GM12878 (cell line): ENCODE data around the gene MT1G. TPM values are rescaled to one million over a fixed set of nuclear protein-coding genes. Genes with fewer than 3 reads are reported as not detected.

Source experiments
- ATAC-seq: fragments of 200-7000 bp; cut with Tn5 transposase; 3 replicates; pipeline ENCODE4 v1.9.1; 2020; ENCODE audit warnings: mild to moderate bottlenecking, moderate library complexity
- BruUV-seq: library from RNA; stranded (reverse); fragments of 400-500 nt; replicated peaks from 2 replicates; lab custom pipeline; 2021; lab: Mats Ljungman, UMichigan
- CTCF ChIA-PET: fragments of 300-600 bp; sonication (Branson Sonifier 250); formaldehyde crosslinking; extraction: SDS; loops from one replicate; lab custom pipeline; 2021; ENCODE audit warnings: inconsistent platforms; lab: Yijun Ruan, JAX
- POLR2A ChIA-PET: fragments of 350-600 bp; formaldehyde crosslinking; extraction: SDS; loops from one replicate; lab custom pipeline; 2021; ENCODE audit warnings: inconsistent platforms; lab: Charles Lee
- RAD21 ChIA-PET: fragments of 300-600 bp; sonication (Branson Sonifier 250); formaldehyde crosslinking; loops from one replicate; lab custom pipeline; 2023; ENCODE audit warnings: antibody characterized with exemption; ENCODE audit not compliant: unreplicated experiment; lab: Charles Lee
- SMC1A ChIA-PET: fragments of 300-600 bp; sonication (Branson Sonifier 250); formaldehyde crosslinking; loops from one replicate; lab custom pipeline; 2023; ENCODE audit not compliant: unreplicated experiment, uncharacterized antibody; lab: Charles Lee
- DNase-seq: peaks from one replicate; pipeline ENCODE4 v3.0.0-alpha.2; 2011; ENCODE audit warnings: low read depth, low spot score
- FAIRE-seq: peaks from 3 replicates; lab custom pipeline; 2011; peaks lifted over from hg19 to GRCh38; lab: Jason Lieb, UNC
- H2AFZ ChIP-seq: 2 replicates; pipeline ENCODE4 v1.6.0; 2011; ENCODE audit warnings: low read depth, low read length, control low read depth; ENCODE audit not compliant: control insufficient read depth
- H3K27ac ChIP-seq: 2 replicates; pipeline ENCODE4 v1.5.1; 2011; ENCODE audit warnings: control low read depth; ENCODE audit not compliant: control insufficient read depth, insufficient read depth
- H3K27me3 ChIP-seq, 2 experiments: replicated peaks in 1 of 2; 2 replicates each; pipeline versions ENCODE4 v1.6.0 to v1.6.1; 2011; ENCODE audit warnings: low read length in 1 of 2; ENCODE audit not compliant: control insufficient read depth in 2 of 2, insufficient read depth in 2 of 2
- H3K36me3 ChIP-seq, 2 experiments: 2 replicates each; pipeline ENCODE4 v1.5.1; 2011; ENCODE audit warnings: low read length in 1 of 2; ENCODE audit not compliant: control insufficient read depth in 2 of 2, insufficient read depth in 2 of 2
- H3K4me1 ChIP-seq: 2 replicates; pipeline ENCODE4 v1.6.1; 2011; ENCODE audit warnings: mild to moderate bottlenecking, low read length, moderate library complexity, mixed read lengths; ENCODE audit not compliant: control insufficient read depth, insufficient read depth
- H3K4me2 ChIP-seq: 2 replicates; pipeline ENCODE4 v1.6.0; 2011; ENCODE audit warnings: control low read depth; ENCODE audit not compliant: control insufficient read depth, insufficient read depth
- H3K4me3 ChIP-seq: fragments of 200-600 bp; sonication (generic); 2 replicates; pipeline ENCODE4 v1.5.1; 2016
- H3K79me2 ChIP-seq: 2 replicates; pipeline ENCODE4 v1.6.0; 2011; ENCODE audit warnings: low read length; ENCODE audit not compliant: control insufficient read depth, insufficient read depth
- H3K9ac ChIP-seq: 2 replicates; pipeline ENCODE4 v1.8.0; 2011; ENCODE audit warnings: low read length, control low read depth, mixed read lengths; ENCODE audit not compliant: control insufficient read depth, insufficient read depth
- H3K9me3 ChIP-seq: replicated peaks from 3 replicates; pipeline ENCODE4 v1.5.1; 2011; ENCODE audit warnings: mild to moderate bottlenecking, low read length; ENCODE audit not compliant: control insufficient read depth, insufficient read depth
- H4K20me1 ChIP-seq: 2 replicates; pipeline ENCODE4 v1.6.0; 2011; ENCODE audit not compliant: control insufficient read depth, insufficient read depth
- BACH1 ChIP-seq: fragments of 450-650 bp; IDR thresholded peaks from 2 replicates; pipeline ENCODE4 v1.6.1; 2017; ENCODE audit warnings: mild to moderate bottlenecking, borderline replicate concordance
- CREB1 ChIP-seq: IDR thresholded peaks from 2 replicates; pipeline ENCODE4 v1.6.1; 2012; ENCODE audit warnings: low read depth, mild to moderate bottlenecking, inconsistent platforms
- CREM ChIP-seq: IDR thresholded peaks from 2 replicates; pipeline ENCODE4 v1.6.1; 2014; ENCODE audit warnings: antibody characterized with exemption, low read depth
- EED ChIP-seq: sonication (generic); IDR thresholded peaks from 2 replicates; pipeline ENCODE4 v1.6.1; 2016; ENCODE audit warnings: antibody characterized with exemption, low read depth
- GATAD2B ChIP-seq: fragments of 450-650 bp; conservative IDR thresholded peaks from 2 replicates; pipeline ENCODE4 v1.6.1; 2017; ENCODE audit warnings: low read depth, mild to moderate bottlenecking, moderate library complexity
- IRF5 ChIP-seq: fragments of 450-650 bp; IDR thresholded peaks from 2 replicates; pipeline ENCODE4 v1.6.1; 2017; ENCODE audit warnings: borderline replicate concordance
- MEF2B ChIP-seq: fragments of 450-650 bp; IDR thresholded peaks from 2 replicates; pipeline ENCODE4 v1.6.1; 2018; ENCODE audit warnings: mild to moderate bottlenecking, moderate library complexity; ENCODE audit not compliant: partially characterized antibody, poor library complexity, severe bottlenecking
- NBN ChIP-seq: fragments of 450-650 bp; IDR thresholded peaks from 2 replicates; pipeline ENCODE4 v1.6.1; 2016
- RUNX3 ChIP-seq: IDR thresholded peaks from 2 replicates; pipeline ENCODE4 v1.6.1; 2012; ENCODE audit warnings: low read length, inconsistent platforms
- SREBF2 ChIP-seq: IDR thresholded peaks from 2 replicates; pipeline ENCODE4 v1.6.1; 2012; ENCODE audit warnings: mild to moderate bottlenecking, low read length
- ZBED1 ChIP-seq: IDR thresholded peaks from 2 replicates; pipeline ENCODE4 v1.6.1; 2016; ENCODE audit warnings: borderline replicate concordance
- ZNF207 ChIP-seq: fragments of 450-650 bp; IDR thresholded peaks from 2 replicates; pipeline ENCODE4 v1.6.1; 2014; ENCODE audit warnings: antibody characterized with exemption, mild to moderate bottlenecking, borderline replicate concordance
- WGBS: methylation state at CpG from one replicate; pipeline ENCODE4 v1.1.6; 2016; ENCODE audit warnings: low lambda C conversion rate; ENCODE audit not compliant: insufficient replicate concordance, insufficient coverage; ENCODE audit errors: missing lambda C conversion rate; 5-methylcytosine and 5-hydroxymethylcytosine counted together
- in situ Hi-C: fragments of 300-500 bp; cut with MboI; formaldehyde crosslinking; loops from 9 replicates; pipeline ENCODE4 v1.14.3; 2018; ENCODE audit warnings: mixed read lengths
- intact Hi-C: fragments of 100-400 bp; cut with micrococcal nuclease; formaldehyde crosslinking; loops from one replicate; pipeline ENCODE4 v1.14.2; 2022; ENCODE audit not compliant: unreplicated experiment
- polyA plus RNA-seq, 11 experiments: library from polyadenylated mRNA; depleted of rRNA in 4 of 11; unstranded in 6 of 11; stranded (reverse) in 5 of 11; fragments of >200 nt; fragmentation: Nextera tagmentation in 4 of 11; fragmentation: Illumina TruSeq in 1 of 11; extraction: Ambion mirVana in 4 of 11; extraction: Trizol in 1 of 11; gene quantifications; 1 replicate in 1 of 11; 2 replicates in 10 of 11; pipeline versions ENCODE4 v1.2.1 to v1.2.3, GENCODE V29; 2011 to 2016; ENCODE audit warnings: inconsistent platforms in 2 of 11, missing spikeins in 2 of 11, low read depth in 1 of 11
- total RNA-seq, 4 experiments: library from RNA; depleted of rRNA in 3 of 4; stranded (reverse); fragments of >200 nt in 3 of 4; fragmentation: Illumina TruSeq in 1 of 4; extraction: Trizol in 1 of 4; gene quantifications; 2 replicates each; pipeline versions ENCODE4 v1.2.1 to v1.2.3, GENCODE V29; 2013 to 2021

The MT1G gene
- total and polyA plus RNA-seq, 10 of the 15 experiments (the other 5 are each of a cell fraction or from before 2014, with no cell fraction given), result 1.2 to 9.1 (median 4.6) TPM

DNA sequence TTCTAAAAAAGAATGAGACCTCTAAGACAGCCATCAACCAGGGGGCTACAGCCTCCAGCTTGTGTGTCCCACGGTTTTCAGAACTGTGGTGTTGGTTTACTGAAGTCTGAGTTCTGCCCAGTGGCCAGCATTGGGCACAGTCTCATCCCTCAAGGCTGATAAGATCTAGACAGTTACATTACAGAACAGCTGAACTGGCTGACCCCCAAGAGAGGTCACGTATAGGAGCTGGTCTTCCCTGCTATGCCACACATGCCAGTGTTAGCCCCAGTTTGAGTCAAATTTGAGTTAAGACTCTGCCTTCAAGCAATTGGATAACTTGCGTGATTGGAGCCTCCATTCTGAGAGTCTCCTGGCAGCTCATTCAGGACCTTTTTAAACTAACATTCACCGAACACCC is 47.3 kb upstream of the MT1G start:
- H4K20me1 ChIP-seq, result no peaks in the 10 kb centered on the region
- POLR2A ChIA-PET, result no interaction called here
- H3K79me2 ChIP-seq, result no peaks in the 10 kb centered on the region
- no TSS peak for BruUV-seq
- no peak overlapping the region for H3K27ac ChIP-seq
- peaks cover 2% of the 10 kb centered on the region; the same call in 1 of the 2 replicates for H3K4me1 ChIP-seq
- no peaks in the 10 kb centered on the region for H3K27me3 ChIP-seq
- no peak for ATAC-seq
- no peak for TF ChIP-seq BACH1
- TF ChIP-seq CREM, result no peak
- TF ChIP-seq ZNF207, result no peak
- no peak for TF ChIP-seq RUNX3
- TF ChIP-seq SREBF2, result no peak
- TF ChIP-seq CREB1, result no peak
- TF ChIP-seq EED, result no peak
- TF ChIP-seq GATAD2B, result no peak
- TF ChIP-seq MEF2B, result no peak
- TF ChIP-seq NBN, result no peak
- no peak for TF ChIP-seq IRF5
- TF ChIP-seq ZBED1, result no peak
- 67% methylated on average over 4 of the region's 4 CpGs for WGBS
- intact Hi-C loops, result no loop called here
- H2AFZ ChIP-seq, result no peak overlapping the region
- H3K9me3 ChIP-seq, result no peaks in the 10 kb centered on the region; the same call in 2 of the 3 replicates
- FAIRE-seq, result no peak
- SMC1A ChIA-PET, result interaction anchor here (0.8 to 3.8 kb wide), 5 partner anchors 8 to 14 kb away, joined by 3 to 19 read pairs (median 3); no protein-coding TSS in a partner anchor
- in situ Hi-C loops, result no loop called here
- CTCF ChIA-PET, result interaction anchor here (0.7 kb wide), 1 partner anchor 75 kb away, joined by 3 read pairs; no protein-coding TSS in a partner anchor
- no peaks in the 10 kb centered on the region for H3K36me3 ChIP-seq
- H3K4me2 ChIP-seq, result no peak overlapping the region
- no peak for DNase-seq
- no peak overlapping the region for H3K4me3 ChIP-seq
- RAD21 ChIA-PET, result interaction anchor here (0.5 to 2.6 kb wide), 2 partner anchors 13 to 333 kb away, joined by 3 to 18 read pairs; no protein-coding TSS in a partner anchor
- H3K9ac ChIP-seq, result no peak overlapping the region
